AG10803 (cell line): ENCODE results near the gene ARL4C.

Experiments used
- DNase-seq: peaks from one replicate; pipeline ENCODE4 v3.0.0; 2010; ENCODE audit warnings: low read depth
- H3K4me3 ChIP-seq: 2 replicates; pipeline ENCODE4 v1.5.1; 2011; ENCODE audit warnings: mild to moderate bottlenecking, low read length, control low read depth
- CTCF ChIP-seq: conservative IDR thresholded peaks from 2 replicates; pipeline ENCODE4 v1.5.1; 2011; ENCODE audit warnings: mild to moderate bottlenecking, low read length, control low read depth, inconsistent platforms

The ARL4C gene

GRCh38 chr2:234514873-234515638 is 18.2 kb upstream of the ARL4C start:
- DNase-seq: no peak
- no peak for TF ChIP-seq CTCF
- H3K4me3 ChIP-seq: no peak overlapping the region

GRCh38 chr2:234514099-234514498 is 17.2 kb upstream of the ARL4C start:
- no peak overlapping the region for H3K4me3 ChIP-seq
- TF ChIP-seq CTCF: no peak
- DNase-seq: no peak

- no peak for TF ChIP-seq CTCF
- no peak for DNase-seq
- no peak overlapping the region for H3K4me3 ChIP-seq
These were observed 16.2 kb upstream of the ARL4C start for GRCh38 chr2:234512884-234513669.

GRCh38 chr2:234502919-234503285 is 6.0 kb upstream of the ARL4C start:
- H3K4me3 ChIP-seq: no peak overlapping the region
- no peak for TF ChIP-seq CTCF
- DNase-seq: peak; percentile 24

- no peak overlapping the region for H3K4me3 ChIP-seq
- TF ChIP-seq CTCF: no peak
- DNase-seq: peak; percentile 65
These were observed 5.5 kb upstream of the ARL4C start for GRCh38 chr2:234502285-234502918.

- peak; percentile 73 for TF ChIP-seq CTCF
- peak; percentile 75 for DNase-seq
- H3K4me3 ChIP-seq: no peak overlapping the region
These were observed 3.6 kb upstream of the ARL4C start for GRCh38 chr2:234500394-234501006.
